ENCODE data around the gene TOR1AIP2. TPM values are rescaled to one million over a fixed set of nuclear protein-coding genes. Genes with fewer than 3 reads are reported as not detected.

The TOR1AIP2 gene
- total RNA-seq, 4 donors from 2014 or later = 61.5 to 73.8 (median 68.0) TPM

GRCh38 chr1:179800481-179800880 is 77.1 kb downstream of the TOR1AIP2 start:
- 83 to 86% methylated on average over 1 to 2 of the region's 4 CpGs for WGBS, 2 donors (ENCODE audit: low coverage in 1 of 2)
- Histone ChIP-seq H3K4me3 (no peak overlapping the region), H3K4me1 (no peaks in the 10 kb centered on the region), H3K36me3 (no peaks in the 10 kb centered on the region), H3K27ac (no peak overlapping the region), H3K27me3 (no peaks in the 10 kb centered on the region), H3K9me3 (no peaks in the 10 kb centered on the region)
- no peak for TF ChIP-seq POLR2A (IDR thresholded peaks at IDR 0.05)
- TF ChIP-seq POLR2AphosphoS5 (IDR thresholded peaks at IDR 0.05) = no peak
- TF ChIP-seq EP300 (IDR thresholded peaks at IDR 0.05) = no peak
- no peak for TF ChIP-seq CTCF (IDR thresholded peaks at IDR 0.05)
- no peak for ATAC-seq

GRCh38 chr1:179798864-179799516 is 78.6 kb downstream of the TOR1AIP2 start:
- Histone ChIP-seq H3K4me1 (no peaks in the 10 kb centered on the region), H3K27me3 (no peaks in the 10 kb centered on the region), H3K27ac (no peak overlapping the region), H3K9me3 (no peaks in the 10 kb centered on the region), H3K4me3 (no peak overlapping the region), H3K36me3 (no peaks in the 10 kb centered on the region)
- ATAC-seq = no peak
- no peak for TF ChIP-seq POLR2AphosphoS5 (IDR thresholded peaks at IDR 0.05)
- no peak for TF ChIP-seq POLR2A (IDR thresholded peaks at IDR 0.05)
- 88 to 93% methylated on average over 4 to 6 of the region's 6 CpGs for WGBS, 2 donors (ENCODE audit: low coverage in 1 of 2)

- Histone ChIP-seq H3K27me3 (no peaks in the 10 kb centered on the region), H3K4me1 (no peaks in the 10 kb centered on the region), H3K9me3 (no peaks in the 10 kb centered on the region), H3K27ac (no peak overlapping the region), H3K4me3 (no peak overlapping the region), H3K36me3 (no peaks in the 10 kb centered on the region)
- TF ChIP-seq POLR2A (IDR thresholded peaks at IDR 0.05) (no peak), EP300 (IDR thresholded peaks at IDR 0.05) (no peak), POLR2AphosphoS5 (IDR thresholded peaks at IDR 0.05) (no peak), CTCF (IDR thresholded peaks at IDR 0.05) (no peak)
- WGBS, 2 donors (ENCODE audit: low coverage in 1 of 2) = 86 to 88% methylated on average over 5 to 6 of the region's 10 CpGs
- no peak for ATAC-seq
Observed at GRCh38 chr1:179798213-179798863, 79.3 kb downstream of the TOR1AIP2 start.

GRCh38 chr1:179794669-179795068 is 82.9 kb downstream of the TOR1AIP2 start:
- ATAC-seq = no peak
- TF ChIP-seq POLR2A (IDR thresholded peaks at IDR 0.05) = no peak
- TF ChIP-seq CTCF (IDR thresholded peaks at IDR 0.05) = no peak
- TF ChIP-seq POLR2AphosphoS5 (IDR thresholded peaks at IDR 0.05) = no peak
- TF ChIP-seq EP300 (IDR thresholded peaks at IDR 0.05) = no peak
- Histone ChIP-seq H3K9me3 (no peaks in the 10 kb centered on the region), H3K4me3 (no peak overlapping the region), H3K27me3 (no peaks in the 10 kb centered on the region), H3K36me3 (no peaks in the 10 kb centered on the region), H3K4me1 (no peaks in the 10 kb centered on the region), H3K27ac (no peak overlapping the region)
- 31 to 60% methylated on average over 1 to 3 of the region's 4 CpGs for WGBS, 2 donors (ENCODE audit: low coverage in 1 of 2)

- H3K36me3 ChIP-seq = no peaks in the 10 kb centered on the region
- ATAC-seq = no peak
- H3K27me3 ChIP-seq = no peaks in the 10 kb centered on the region
- TF ChIP-seq POLR2AphosphoS5 (IDR thresholded peaks at IDR 0.05) (no peak), POLR2A (IDR thresholded peaks at IDR 0.05) (no peak), EP300 (IDR thresholded peaks at IDR 0.05) (no peak), CTCF (IDR thresholded peaks at IDR 0.05) (no peak)
- no peak overlapping the region for H3K27ac ChIP-seq
- H3K9me3 ChIP-seq = no peaks in the 10 kb centered on the region
- no peaks in the 10 kb centered on the region for H3K4me1 ChIP-seq
- no peak overlapping the region for H3K4me3 ChIP-seq
- WGBS, 2 donors (ENCODE audit: low coverage in 1 of 2) = 100% methylated on average over 1 of the region's 1 CpG
Observed at GRCh38 chr1:179794146-179794545, 83.5 kb downstream of the TOR1AIP2 start.

Measured in gastroesophageal sphincter (tissue), 4 donors.